Vagina (tissue), 2 donors: ENCODE measurements around the gene LRP2. TPM values are rescaled to one million over a fixed set of nuclear protein-coding genes. Genes with fewer than 3 reads are reported as not detected.
A peak's percentile ranks its signal among the peaks of the same experiment; 100 is the strongest.

Experiments used
- DNase-seq, 2 donors: peaks; one replicate each; pipeline ENCODE4 v3.0.0-alpha.2; 2017; ENCODE audit errors: extremely low spot score in 2 of 2
- H3K27ac ChIP-seq: fragments of 200-600 bp; sonication (generic); one replicate; pipeline ENCODE4 v1.5.1; 2019
- H3K27me3 ChIP-seq: fragments of 200-600 bp; sonication (generic); one replicate; pipeline ENCODE4 v1.5.1; 2019
- H3K36me3 ChIP-seq, 2 donors: fragments of 200-600 bp; sonication (generic); one replicate each; pipeline ENCODE4 v1.5.1; 2017 to 2019
- H3K4me1 ChIP-seq: fragments of 200-600 bp; sonication (generic); one replicate; pipeline ENCODE4 v1.5.1; 2019
- H3K4me3 ChIP-seq, 2 donors: fragments of 200-600 bp; sonication (generic); 1 replicate in 1 of 2; 2 replicates in 1 of 2; pipeline ENCODE4 v1.5.1; 2016 to 2019
- H3K9me3 ChIP-seq: fragments of 200-600 bp; sonication (generic); one replicate; pipeline ENCODE4 v1.5.1; 2019
- POLR2A ChIP-seq, 2 donors: fragments of 450-650 bp; IDR thresholded peaks; one replicate each; pipeline ENCODE4 v1.6.1; 2017; ENCODE audit warnings: antibody characterized with exemption in 2 of 2, mild to moderate bottlenecking in 2 of 2, moderate library complexity in 2 of 2
- POLR2AphosphoS5 ChIP-seq, 2 donors: sonication (generic); formaldehyde crosslinking; IDR thresholded peaks; one replicate each; pipeline ENCODE4 v1.9.0; 2017; ENCODE audit warnings: antibody characterized with exemption in 2 of 2, mild to moderate bottlenecking in 2 of 2, low read depth in 1 of 2; ENCODE audit not compliant: insufficient read depth in 1 of 2
- intact Hi-C: fragments of 100-400 bp; cut with DNase I; formaldehyde crosslinking; loops from one replicate; pipeline ENCODE4 v1.15.1; 2023
- total RNA-seq: library from RNA; depleted of rRNA; stranded (reverse); fragments of >200 nt; gene quantifications from one replicate; pipeline ENCODE4 v1.2.3, GENCODE V29; 2016
- TF ChIP-seq, protein P1 (sequence below), 3 experiments: fragments of 450-650 bp in 2 of 3; fragments of 200-600 bp in 1 of 3; sonication (generic) in 1 of 3; IDR thresholded peaks; one replicate each; pipeline ENCODE4 v1.5.1; 2017 to 2019; ENCODE audit warnings: antibody characterized with exemption in 3 of 3, mild to moderate bottlenecking in 2 of 3, moderate library complexity in 2 of 3

The LRP2 gene
- total RNA-seq, 1 donor from 2014 or later, result not detected

GRCh38 chr2:169372561-169372960 is 10.2 kb upstream of the LRP2 start:
- H3K36me3 ChIP-seq, result no peaks in the 10 kb centered on the region
- no peaks in the 10 kb centered on the region for H3K27me3 ChIP-seq
- TF ChIP-seq, protein P1, sequence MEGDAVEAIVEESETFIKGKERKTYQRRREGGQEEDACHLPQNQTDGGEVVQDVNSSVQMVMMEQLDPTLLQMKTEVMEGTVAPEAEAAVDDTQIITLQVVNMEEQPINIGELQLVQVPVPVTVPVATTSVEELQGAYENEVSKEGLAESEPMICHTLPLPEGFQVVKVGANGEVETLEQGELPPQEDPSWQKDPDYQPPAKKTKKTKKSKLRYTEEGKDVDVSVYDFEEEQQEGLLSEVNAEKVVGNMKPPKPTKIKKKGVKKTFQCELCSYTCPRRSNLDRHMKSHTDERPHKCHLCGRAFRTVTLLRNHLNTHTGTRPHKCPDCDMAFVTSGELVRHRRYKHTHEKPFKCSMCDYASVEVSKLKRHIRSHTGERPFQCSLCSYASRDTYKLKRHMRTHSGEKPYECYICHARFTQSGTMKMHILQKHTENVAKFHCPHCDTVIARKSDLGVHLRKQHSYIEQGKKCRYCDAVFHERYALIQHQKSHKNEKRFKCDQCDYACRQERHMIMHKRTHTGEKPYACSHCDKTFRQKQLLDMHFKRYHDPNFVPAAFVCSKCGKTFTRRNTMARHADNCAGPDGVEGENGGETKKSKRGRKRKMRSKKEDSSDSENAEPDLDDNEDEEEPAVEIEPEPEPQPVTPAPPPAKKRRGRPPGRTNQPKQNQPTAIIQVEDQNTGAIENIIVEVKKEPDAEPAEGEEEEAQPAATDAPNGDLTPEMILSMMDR (IDR thresholded peaks at IDR 0.05), result no peak
- TF ChIP-seq POLR2A (IDR thresholded peaks at IDR 0.05), result no peak
- TF ChIP-seq POLR2AphosphoS5 (IDR thresholded peaks at IDR 0.05; ENCODE audit: insufficient read depth in 1 of 2, low read depth in 1 of 2), result no peak
- H3K9me3 ChIP-seq, result no peaks in the 10 kb centered on the region
- no peak for DNase-seq
- no peak overlapping the region for H3K4me3 ChIP-seq
- no peak overlapping the region for H3K27ac ChIP-seq
- intact Hi-C loops, result no loop called here
- H3K4me1 ChIP-seq, result no peaks in the 10 kb centered on the region

GRCh38 chr2:169366066-169366465 is 3.7 kb upstream of the LRP2 start:
- no peak for DNase-seq
- Histone ChIP-seq H3K27ac (no peak overlapping the region), H3K27me3 (no peaks in the 10 kb centered on the region), H3K4me1 (peaks cover 38% of the 10 kb centered on the region), H3K4me3 (no peak overlapping the region), H3K9me3 (no peaks in the 10 kb centered on the region), H3K36me3 (no peaks in the 10 kb centered on the region)
- TF ChIP-seq, protein P1 (IDR thresholded peaks at IDR 0.05), result no peak
- TF ChIP-seq POLR2AphosphoS5 (IDR thresholded peaks at IDR 0.05; ENCODE audit: insufficient read depth in 1 of 2, low read depth in 1 of 2), result no peak
- no peak for TF ChIP-seq POLR2A (IDR thresholded peaks at IDR 0.05)
- intact Hi-C loops, result no loop called here

DNA sequence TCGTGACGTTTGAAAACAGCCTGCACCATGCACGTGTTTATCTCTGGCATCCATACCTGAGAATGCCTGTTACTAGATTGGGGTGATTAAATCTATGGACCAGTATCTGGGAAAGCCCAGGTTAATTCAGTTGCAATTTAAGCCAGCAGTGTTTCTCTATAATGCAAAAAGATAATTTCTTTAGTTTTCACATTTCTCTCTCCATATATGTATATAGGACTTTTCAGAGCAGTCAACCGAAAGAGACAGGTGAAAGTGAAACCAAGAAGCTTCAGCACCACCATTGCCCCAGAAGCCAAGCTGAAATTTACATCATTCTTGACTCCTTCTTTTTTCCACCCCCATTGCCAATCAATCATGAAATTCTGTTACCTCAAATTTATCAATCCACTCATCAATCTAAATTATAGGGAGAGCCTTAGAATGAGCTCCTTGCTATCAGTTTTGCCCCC is 2.7 kb upstream of the LRP2 start:
- no peak for DNase-seq
- Histone ChIP-seq H3K4me1 (peaks cover 38% of the 10 kb centered on the region), H3K4me3 (peak overlapping the region; percentile 46 to 63), H3K27me3 (no peaks in the 10 kb centered on the region), H3K27ac (no peak overlapping the region), H3K9me3 (no peaks in the 10 kb centered on the region), H3K36me3 (no peaks in the 10 kb centered on the region)
- no peak for TF ChIP-seq POLR2AphosphoS5 (IDR thresholded peaks at IDR 0.05; ENCODE audit: insufficient read depth in 1 of 2, low read depth in 1 of 2)
- TF ChIP-seq, protein P1 (IDR thresholded peaks at IDR 0.05), result no peak
- TF ChIP-seq POLR2A (IDR thresholded peaks at IDR 0.05), result no peak
- intact Hi-C loops, result no loop called here

DNA sequence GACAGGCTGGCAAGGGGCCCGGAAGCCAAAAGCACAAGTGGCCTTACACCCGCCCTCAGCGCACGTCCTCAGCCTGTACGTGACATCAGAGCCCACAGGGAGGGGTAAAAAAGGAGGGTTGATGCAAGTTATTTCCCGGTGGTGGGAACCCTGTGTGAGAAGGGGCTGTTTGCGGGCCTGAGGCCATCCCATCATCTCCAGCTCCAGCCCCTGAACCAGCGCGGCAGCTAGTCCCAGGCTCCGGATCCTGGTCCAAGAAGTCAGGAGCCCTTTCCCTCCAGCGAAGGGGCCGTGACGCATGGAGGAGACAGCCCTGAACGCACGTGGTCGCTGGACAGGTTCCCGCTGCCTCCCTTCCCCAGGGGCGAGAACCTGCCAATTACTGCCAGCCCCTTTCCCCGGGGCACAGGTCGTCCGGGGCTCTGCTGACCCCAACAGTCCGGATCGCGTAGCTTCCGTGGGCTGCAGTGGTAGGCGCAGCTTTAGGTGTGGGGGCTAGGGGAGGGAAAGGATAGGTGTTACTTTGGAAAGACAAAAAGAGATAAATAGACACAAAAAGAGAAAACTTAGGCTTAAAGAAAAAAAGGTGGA is 1.3 kb upstream of the LRP2 start:
- Histone ChIP-seq H3K4me3 (peak overlapping the region; percentile 46 to 63), H3K9me3 (no peaks in the 10 kb centered on the region), H3K36me3 (no peaks in the 10 kb centered on the region), H3K27me3 (no peaks in the 10 kb centered on the region), H3K27ac (no peak overlapping the region), H3K4me1 (peaks cover 38% of the 10 kb centered on the region)
- intact Hi-C loops, result no loop called here
- TF ChIP-seq POLR2AphosphoS5 (IDR thresholded peaks at IDR 0.05; ENCODE audit: insufficient read depth in 1 of 2, low read depth in 1 of 2) (no peak), POLR2A (IDR thresholded peaks at IDR 0.05) (no peak)
- TF ChIP-seq, protein P1 (IDR thresholded peaks at IDR 0.05), result no peak
- no peak for DNase-seq

DNA sequence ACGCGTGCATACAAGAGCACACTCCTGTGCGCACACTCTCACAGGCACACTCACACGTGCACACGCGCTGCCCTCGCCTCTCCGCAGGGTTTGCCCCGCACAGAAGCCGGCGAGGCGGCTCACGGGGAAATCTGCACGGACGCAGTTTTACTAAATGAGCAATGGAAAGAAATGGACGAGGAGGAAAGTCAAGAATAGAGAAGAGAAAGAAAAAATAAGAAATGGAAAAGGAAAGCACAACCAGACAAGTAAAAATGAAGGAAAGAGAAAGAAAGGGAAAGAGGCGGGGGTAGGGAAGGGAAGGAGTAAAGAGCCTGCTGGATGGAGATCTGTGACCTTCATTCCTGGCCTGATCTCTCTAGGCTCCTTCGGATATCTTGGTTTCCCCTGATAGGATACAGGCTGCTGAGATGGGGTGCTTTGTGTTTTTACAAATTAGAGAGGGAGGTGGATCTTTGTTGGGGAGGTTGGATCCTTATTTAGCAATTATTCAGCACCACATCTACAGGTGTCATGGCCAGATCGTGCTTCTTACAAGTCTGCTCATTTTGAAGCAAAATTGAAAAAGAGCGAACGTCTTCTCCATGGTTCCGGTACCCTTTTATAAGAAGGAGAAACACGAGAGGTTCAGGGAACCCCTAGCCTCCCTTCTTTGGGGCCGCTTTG is 693 bp upstream of the LRP2 start:
- no peaks in the 10 kb centered on the region for H3K36me3 ChIP-seq
- H3K4me3 ChIP-seq, result peak overlapping the region; percentile 46 to 63
- H3K9me3 ChIP-seq, result no peaks in the 10 kb centered on the region
- DNase-seq, result no peak
- H3K27me3 ChIP-seq, result no peaks in the 10 kb centered on the region
- no peak for TF ChIP-seq POLR2A (IDR thresholded peaks at IDR 0.05)
- no peak for TF ChIP-seq POLR2AphosphoS5 (IDR thresholded peaks at IDR 0.05; ENCODE audit: insufficient read depth in 1 of 2, low read depth in 1 of 2)
- TF ChIP-seq, protein P1 (IDR thresholded peaks at IDR 0.05), result no peak
- peaks cover 38% of the 10 kb centered on the region for H3K4me1 ChIP-seq
- intact Hi-C loops, result no loop called here
- H3K27ac ChIP-seq, result no peak overlapping the region
